Superior temporal gyrus (tissue), 1 donor: ENCODE data around the gene SPAM1.
A peak's percentile ranks its signal among the peaks of the same experiment; 100 is the strongest.
"Not testable (repeated sequence)": the region's sequence is repeated elsewhere in the genome, so short reads cannot be mapped to it uniquely, and the experiment has no call there.

Experiments used
- DNase-seq: peaks from one replicate; pipeline ENCODE4 v3.0.0-alpha.2; 2016; ENCODE audit errors: extremely low spot score

Gene SPAM1

GRCh38 chr7:123924941-123925340 is at the start of gene SPAM1:
TSS of gene SPAM1 (plus strand) at chr7:123925241. CDS start at chr7:123953571, 28,330 bp downstream.
- DNase-seq, result no peak

GRCh38 chr7:123876557-123877256 is 48.3 kb upstream of the SPAM1 start:
- no peak for DNase-seq

- DNase-seq, result no peak
Observed at GRCh38 chr7:123879628-123880027, 45.4 kb upstream of the SPAM1 start.

- no peak for DNase-seq
Observed at GRCh38 chr7:123881300-123881699, 43.7 kb upstream of the SPAM1 start.

- no peak for DNase-seq
Observed at GRCh38 chr7:123883154-123883553, 41.9 kb upstream of the SPAM1 start.

GRCh38 chr7:123888192-123888591 is 36.8 kb upstream of the SPAM1 start:
- no peak for DNase-seq

GRCh38 chr7:123894753-123895152 is 30.3 kb upstream of the SPAM1 start:
- not testable (repeated sequence) for DNase-seq

- no peak for DNase-seq
Observed at GRCh38 chr7:123901101-123901500, 23.9 kb upstream of the SPAM1 start.

GRCh38 chr7:123905714-123906113 is 19.3 kb upstream of the SPAM1 start:
- DNase-seq, result no peak

- DNase-seq, result peak; percentile 21
Observed at GRCh38 chr7:123916240-123916724, 8.8 kb upstream of the SPAM1 start.

GRCh38 chr7:123917878-123918277 is 7.2 kb upstream of the SPAM1 start:
- no peak for DNase-seq

- DNase-seq, result no peak
Observed at GRCh38 chr7:123918309-123918708, 6.7 kb upstream of the SPAM1 start.

- no peak for DNase-seq
Observed at GRCh38 chr7:123923599-123923998, 1.4 kb upstream of the SPAM1 start.

- DNase-seq, result no peak
Observed at GRCh38 chr7:123929107-123929506, 4.1 kb downstream of the SPAM1 start.

GRCh38 chr7:123929655-123930054 is 4.6 kb downstream of the SPAM1 start:
- DNase-seq, result no peak

GRCh38 chr7:123935436-123936381 is 10.7 kb downstream of the SPAM1 start:
- DNase-seq, result no peak

- DNase-seq, result no peak
Observed at GRCh38 chr7:123936388-123936787, 11.3 kb downstream of the SPAM1 start.

GRCh38 chr7:123939784-123940183 is 14.7 kb downstream of the SPAM1 start:
- DNase-seq, result no peak

GRCh38 chr7:123941391-123942180 is 16.5 kb downstream of the SPAM1 start:
- DNase-seq, result no peak

GRCh38 chr7:123944395-123944794 is 19.4 kb downstream of the SPAM1 start:
- DNase-seq, result no peak

GRCh38 chr7:123945938-123946337 is 20.9 kb downstream of the SPAM1 start:
- no peak for DNase-seq

- DNase-seq, result no peak
Observed at GRCh38 chr7:123948136-123948535, 23.1 kb downstream of the SPAM1 start.
